ENCODE results near the gene GALNT13.

- TF ChIP-seq CTCF (IDR thresholded peaks at IDR 0.05) = no peak
- TF ChIP-seq POLR2A (IDR thresholded peaks at IDR 0.05) = no peak
- no peak for TF ChIP-seq POLR2AphosphoS5 (IDR thresholded peaks at IDR 0.05; ENCODE audit: insufficient read depth in 1 of 2, low read depth in 1 of 2)
Observed at GRCh38 chr2:154495455-154495868, 623.7 kb downstream of the GALNT13 start.
